Right cardiac atrium (tissue), 5 donors: Measurements from ENCODE around the gene NRXN2. TPM values are rescaled to one million over a fixed set of nuclear protein-coding genes. Genes with fewer than 3 reads are reported as not detected.
A peak's percentile ranks its signal among the peaks of the same experiment; 100 is the strongest.

Experiments used
- ATAC-seq, 2 donors: fragments of 200-7000 bp; cut with Tn5 transposase; one replicate each; pipeline versions ENCODE4 v1.8.0 to v1.9.1; 2020; ENCODE audit warnings: moderate library complexity in 2 of 2, mild to moderate bottlenecking in 1 of 2
- DNase-seq, 3 donors: peaks; one replicate each; pipeline ENCODE4 v3.0.0-alpha.2; 2020
- H3K27ac ChIP-seq: one replicate; pipeline ENCODE4 v1.5.1; 2013; ENCODE audit warnings: mild to moderate bottlenecking, low read length, control low read depth, moderate library complexity
- H3K27me3 ChIP-seq: one replicate; pipeline ENCODE4 v1.6.1; 2013; ENCODE audit not compliant: control insufficient read depth, insufficient read depth
- H3K4me1 ChIP-seq: one replicate; pipeline ENCODE4 v1.6.1; 2013; ENCODE audit warnings: low read length; ENCODE audit not compliant: control insufficient read depth, insufficient read depth
- H3K4me3 ChIP-seq: one replicate; pipeline ENCODE4 v1.5.1; 2013; ENCODE audit warnings: low read length, control low read depth
- H3K9me3 ChIP-seq: one replicate; pipeline ENCODE4 v1.6.1; 2013; ENCODE audit warnings: low read length; ENCODE audit not compliant: control insufficient read depth
- WGBS: extraction: QIAGEN DNeasy Blood & Tissue Kit; methylation state at CpG from one replicate; pipeline ENCODE4 v1.1.7; 2013; 5-methylcytosine and 5-hydroxymethylcytosine counted together
- intact Hi-C, 4 donors: fragments of 100-400 bp; cut with DNase I; formaldehyde crosslinking; loops; one replicate each; pipeline versions ENCODE4 v1.11.0 to v1.14.0; 2022 to 2023
- polyA plus RNA-seq: library from polyadenylated mRNA; stranded (reverse); fragments of 200-250 nt; gene quantifications from one replicate; pipeline ENCODE4 v1.2.3, GENCODE V29; 2013
- total RNA-seq, 4 donors: library from RNA; stranded (reverse); fragmentation: NEBNext Ultra II Directional; extraction: Animal tissue kit (Norgen Biotek cat#: 25700); gene quantifications; one replicate each; pipeline ENCODE4 v1.2.1, GENCODE V29; 2021
- donor health status: healthy with polysubstance abuse.
- donor health status: DM: no; HTN: yes; CAD: no.
- donor health status: DM: no; HTN: no; CAD: no.
- donor health status: DM: no; HTN: yes; CAD: no; lungs with severe emphysema.
- donor health status: DM: yes; HTN: yes; CAD: no.

The NRXN2 gene
- total and polyA plus RNA-seq, 5 donors = 2.1 to 5.7 (median 2.7) TPM

DNA sequence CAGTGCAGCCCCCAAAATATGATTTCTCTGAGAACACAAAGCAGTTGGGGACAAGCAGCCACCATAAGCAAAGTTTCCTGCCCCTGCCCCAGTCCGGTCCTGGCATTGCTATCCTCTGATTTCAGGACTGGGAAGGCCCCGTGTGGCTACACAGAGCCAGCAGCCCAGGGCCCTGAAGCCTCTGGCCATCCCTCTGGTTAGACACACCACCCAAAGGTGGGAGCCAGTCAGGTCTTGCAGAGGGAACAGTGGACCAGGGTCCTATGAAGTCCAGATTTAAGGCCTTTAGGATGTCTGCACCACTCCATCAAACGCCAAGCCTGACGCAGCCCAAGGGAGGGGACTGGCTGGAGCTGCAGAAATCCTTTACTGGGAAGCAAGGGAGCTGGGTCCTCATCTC is 68.6 kb downstream of the NRXN2 start:
- WGBS = 86% methylated on average over 4 of the region's 4 CpGs
- H3K4me3 ChIP-seq = no peak overlapping the region
- H3K27ac ChIP-seq = no peak overlapping the region
- no peaks in the 10 kb centered on the region for H3K9me3 ChIP-seq
- H3K4me1 ChIP-seq = no peaks in the 10 kb centered on the region
- no peaks in the 10 kb centered on the region for H3K27me3 ChIP-seq
- DNase-seq = peak in 1 of 3 donors; percentile 23
- no peak for ATAC-seq
- intact Hi-C loops = loop anchor here in 2 of 4 donors (5.0 kb wide), 2 partner anchors 102 to 207 kb away; no protein-coding TSS in a partner anchor

DNA sequence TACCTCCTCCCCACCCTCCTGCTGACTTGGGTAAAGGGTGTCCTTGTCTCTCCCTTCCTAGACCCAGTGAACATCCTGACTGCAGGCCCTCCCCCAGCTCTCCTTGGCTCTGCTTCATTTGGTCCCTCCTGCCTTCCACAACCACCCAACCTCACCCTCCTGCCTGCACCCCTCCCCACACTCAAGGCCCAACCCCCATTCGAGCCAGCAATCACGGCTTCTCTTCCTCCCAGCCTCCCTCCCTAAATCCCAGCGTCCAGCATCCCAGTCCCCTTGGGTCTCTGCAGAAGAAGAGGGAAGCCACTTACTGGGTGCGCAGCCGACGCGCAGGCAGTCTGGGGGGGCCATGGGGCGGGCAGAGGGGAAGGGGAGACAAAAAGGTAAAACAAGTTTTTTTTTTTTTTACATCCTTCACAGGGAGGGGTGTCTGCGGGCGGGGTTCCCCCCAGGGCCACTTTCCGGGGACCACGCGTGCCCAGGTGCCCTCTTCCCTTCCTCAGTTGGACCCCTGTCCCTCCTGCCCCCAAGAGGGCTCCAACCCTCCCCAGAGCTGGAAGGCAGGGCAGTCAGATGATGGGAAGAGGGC is 69.5 kb downstream of the NRXN2 start:
- no peaks in the 10 kb centered on the region for H3K27me3 ChIP-seq
- 48% methylated on average over 13 of the region's 13 CpGs for WGBS
- ATAC-seq (no peak), DNase-seq (no peak)
- H3K4me1 ChIP-seq = no peaks in the 10 kb centered on the region
- H3K4me3 ChIP-seq = no peak overlapping the region
- no peak overlapping the region for H3K27ac ChIP-seq
- no peaks in the 10 kb centered on the region for H3K9me3 ChIP-seq
- intact Hi-C loops = loop anchor here in 3 of 4 donors (2.0 to 5.0 kb wide), 3 partner anchors 101 to 206 kb away; no protein-coding TSS in a partner anchor

DNA sequence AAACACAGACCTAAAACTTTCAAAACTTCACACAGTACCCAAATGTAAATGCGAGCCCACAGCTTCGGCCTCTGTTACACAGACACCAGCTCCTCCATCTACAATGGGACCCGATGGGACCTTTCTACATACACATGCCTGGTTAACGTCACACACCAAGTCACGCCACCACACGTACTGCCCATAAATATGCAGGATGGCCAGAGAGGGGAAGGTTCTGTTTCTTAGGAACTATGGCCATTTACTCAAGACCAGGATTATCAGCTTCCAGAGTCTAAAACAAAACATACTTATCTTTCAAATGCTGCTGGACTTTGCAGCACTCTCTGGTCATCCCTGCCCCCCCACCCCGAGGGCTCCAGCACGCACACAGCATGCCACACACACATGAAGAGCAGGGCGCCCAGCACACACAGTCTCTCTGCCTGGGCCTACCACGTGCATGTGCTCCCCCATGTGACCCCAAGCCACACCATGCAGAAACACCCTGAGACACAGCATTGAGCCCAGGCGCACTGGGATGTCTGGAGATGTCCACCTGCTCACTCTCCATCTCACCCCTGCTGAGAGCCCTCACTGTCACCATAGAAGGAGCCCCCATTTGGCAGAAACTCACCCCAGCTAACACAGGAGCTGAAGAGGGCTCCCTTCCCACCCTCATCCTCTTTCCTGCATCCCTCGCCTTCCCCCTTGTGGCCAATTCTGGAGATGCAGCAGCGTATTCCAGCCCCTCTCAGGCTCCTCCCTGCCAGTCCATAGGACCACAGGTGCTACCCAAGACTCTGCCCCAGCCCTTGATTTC is 70.2 kb downstream of the NRXN2 start:
- WGBS = 52% methylated on average over 13 of the region's 13 CpGs

DNA sequence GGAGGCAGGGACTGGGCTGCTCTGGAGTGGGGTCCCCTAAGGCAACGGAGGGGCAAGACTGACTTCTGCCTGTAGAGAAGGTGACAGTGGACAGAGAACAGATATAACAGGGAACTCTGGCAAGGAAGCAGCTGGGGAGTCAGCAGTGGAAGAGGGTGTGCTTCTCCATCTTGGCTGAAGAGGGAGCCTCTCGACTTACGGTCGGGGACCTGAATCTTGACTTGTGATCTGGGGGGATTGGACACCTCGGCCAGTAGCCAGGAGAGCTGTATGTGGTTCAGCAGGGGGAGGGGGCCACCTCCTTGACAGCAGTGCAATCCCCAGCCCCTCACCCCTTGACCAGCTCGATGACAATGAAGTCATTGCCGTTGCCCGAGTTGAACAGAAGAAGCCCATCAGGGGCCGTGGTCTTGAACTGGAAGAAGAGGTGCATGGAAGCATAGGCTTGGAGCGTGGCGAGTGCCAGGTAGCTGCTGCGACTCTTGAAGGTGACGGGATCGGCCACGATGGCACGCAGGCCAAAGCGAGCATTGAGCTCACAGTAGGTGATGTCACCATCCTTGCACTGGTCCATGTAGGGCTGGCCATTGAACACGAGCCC is 72.0 kb downstream of the NRXN2 start:
- ATAC-seq (no peak), DNase-seq (no peak)
- no peak overlapping the region for H3K27ac ChIP-seq
- intact Hi-C loops = loop anchor here in 3 of 4 donors (2.0 to 5.0 kb wide), 3 partner anchors 99 to 204 kb away; no protein-coding TSS in a partner anchor
- H3K4me1 ChIP-seq = no peaks in the 10 kb centered on the region
- H3K9me3 ChIP-seq = no peaks in the 10 kb centered on the region
- no peaks in the 10 kb centered on the region for H3K27me3 ChIP-seq
- 64% methylated on average over 18 of the region's 18 CpGs for WGBS
- H3K4me3 ChIP-seq = no peak overlapping the region

More for the DNA sequence above, 70.2 kb downstream of the NRXN2 start:
- intact Hi-C loops = loop anchor here in 3 of 4 donors (2.0 to 5.0 kb wide), 3 partner anchors 100 to 205 kb away; no protein-coding TSS in a partner anchor
- no peak overlapping the region for H3K4me3 ChIP-seq
- no peaks in the 10 kb centered on the region for H3K9me3 ChIP-seq
- peak; percentile 72 to 77 for ATAC-seq
- no peaks in the 10 kb centered on the region for H3K27me3 ChIP-seq
- peak; percentile 75 to 92 (median 90) for DNase-seq
- H3K27ac ChIP-seq = no peak overlapping the region
- no peaks in the 10 kb centered on the region for H3K4me1 ChIP-seq

DNA sequence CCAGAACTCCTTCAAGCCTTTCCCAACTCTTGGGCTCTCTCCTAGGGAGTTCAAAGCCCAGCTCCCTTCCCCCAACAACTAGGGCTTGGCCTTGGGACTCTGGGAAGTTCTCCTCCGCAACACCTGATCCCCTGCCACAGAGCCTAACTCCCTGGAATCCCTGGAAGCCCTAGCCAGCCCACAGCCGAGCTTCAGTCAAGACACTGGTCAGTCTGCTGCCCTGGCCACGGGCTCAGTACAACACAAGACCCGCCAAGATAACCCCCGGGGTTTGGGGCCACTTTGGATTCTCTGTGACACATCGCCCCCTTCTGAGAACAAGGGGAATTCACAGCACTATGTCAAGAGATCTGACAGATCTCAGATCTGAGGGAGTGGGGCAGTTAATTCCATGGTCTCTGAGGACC is 73.7 kb downstream of the NRXN2 start:
- no peak overlapping the region for H3K27ac ChIP-seq
- H3K9me3 ChIP-seq = no peaks in the 10 kb centered on the region
- H3K4me3 ChIP-seq = no peak overlapping the region
- H3K27me3 ChIP-seq = no peaks in the 10 kb centered on the region
- H3K4me1 ChIP-seq = no peaks in the 10 kb centered on the region
- intact Hi-C loops = loop anchor here in 1 of 4 donors (10.0 kb wide), 1 partner anchor 194 kb away; no protein-coding TSS in a partner anchor
- DNase-seq (peak in 1 of 3 donors; percentile 73), ATAC-seq (peak in 1 of 2 donors; percentile 16)
- 23% methylated on average over 6 of the region's 6 CpGs for WGBS

DNA sequence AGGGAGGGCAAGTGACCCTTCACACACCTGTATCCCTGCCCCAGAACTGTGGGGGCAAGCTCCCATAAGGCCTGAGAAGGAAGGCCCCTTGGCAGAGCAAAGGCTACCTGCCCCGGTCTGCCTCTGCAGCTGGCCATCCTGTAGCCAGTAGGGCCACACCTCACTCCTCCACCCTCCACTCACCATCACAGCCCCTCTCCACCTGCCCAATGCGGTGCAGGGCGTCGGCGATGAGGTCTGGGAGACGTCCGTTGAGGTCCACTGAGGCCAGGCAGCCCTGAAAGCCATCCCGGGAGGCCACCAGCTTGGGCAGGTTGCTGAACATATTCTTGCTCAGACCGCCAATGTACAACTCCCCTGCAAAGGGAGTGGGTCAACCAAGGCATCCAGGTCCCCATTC is 74.4 kb downstream of the NRXN2 start:
- no peak overlapping the region for H3K27ac ChIP-seq
- ATAC-seq = no peak
- H3K4me3 ChIP-seq = no peak overlapping the region
- H3K9me3 ChIP-seq = no peaks in the 10 kb centered on the region
- no peak for DNase-seq
- H3K27me3 ChIP-seq = no peaks in the 10 kb centered on the region
- H3K4me1 ChIP-seq = no peaks in the 10 kb centered on the region
- intact Hi-C loops = loop anchor here in 1 of 4 donors (10.0 kb wide), 1 partner anchor 194 kb away; no protein-coding TSS in a partner anchor
- WGBS = 89% methylated on average over 9 of the region's 9 CpGs

DNA sequence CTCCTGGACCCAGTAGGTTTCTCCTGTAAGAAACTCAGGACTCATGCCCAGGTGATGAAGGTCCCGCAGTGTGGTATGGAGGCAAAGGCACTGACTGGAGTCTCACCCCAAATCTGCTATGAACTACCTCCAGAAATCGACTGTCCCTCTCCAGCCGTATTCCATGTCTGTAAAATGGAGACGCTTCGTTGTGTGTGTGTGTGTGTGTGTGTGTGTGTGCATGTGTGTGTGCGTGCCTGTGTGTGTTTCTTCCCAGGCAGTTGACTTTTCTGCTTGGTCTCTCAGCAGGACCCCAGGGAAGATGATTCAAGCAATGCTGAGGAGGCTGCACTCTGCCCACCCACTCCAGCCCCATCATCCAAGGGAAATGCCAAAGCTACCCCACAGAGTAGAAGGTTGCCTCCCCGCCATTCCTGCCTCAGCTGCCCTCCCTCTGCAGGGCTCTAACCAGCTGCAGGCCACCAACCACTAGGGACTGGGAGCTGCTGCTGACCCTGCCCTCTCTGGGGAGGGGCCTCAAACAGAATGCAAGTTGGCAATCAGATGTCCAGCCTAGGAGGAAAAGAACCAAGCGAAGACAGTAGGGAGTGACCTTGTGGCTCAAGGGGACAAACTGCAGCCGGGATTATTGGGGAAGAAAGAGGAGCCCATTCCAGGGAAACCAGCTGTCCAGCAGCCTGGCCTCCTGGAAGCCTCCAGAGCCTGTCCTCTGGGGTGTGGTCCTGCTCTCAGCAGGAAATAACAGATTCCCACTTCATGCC is 75.8 kb downstream of the NRXN2 start:
- H3K27me3 ChIP-seq = no peaks in the 10 kb centered on the region
- 55% methylated on average over 9 of the region's 9 CpGs for WGBS

DNA sequence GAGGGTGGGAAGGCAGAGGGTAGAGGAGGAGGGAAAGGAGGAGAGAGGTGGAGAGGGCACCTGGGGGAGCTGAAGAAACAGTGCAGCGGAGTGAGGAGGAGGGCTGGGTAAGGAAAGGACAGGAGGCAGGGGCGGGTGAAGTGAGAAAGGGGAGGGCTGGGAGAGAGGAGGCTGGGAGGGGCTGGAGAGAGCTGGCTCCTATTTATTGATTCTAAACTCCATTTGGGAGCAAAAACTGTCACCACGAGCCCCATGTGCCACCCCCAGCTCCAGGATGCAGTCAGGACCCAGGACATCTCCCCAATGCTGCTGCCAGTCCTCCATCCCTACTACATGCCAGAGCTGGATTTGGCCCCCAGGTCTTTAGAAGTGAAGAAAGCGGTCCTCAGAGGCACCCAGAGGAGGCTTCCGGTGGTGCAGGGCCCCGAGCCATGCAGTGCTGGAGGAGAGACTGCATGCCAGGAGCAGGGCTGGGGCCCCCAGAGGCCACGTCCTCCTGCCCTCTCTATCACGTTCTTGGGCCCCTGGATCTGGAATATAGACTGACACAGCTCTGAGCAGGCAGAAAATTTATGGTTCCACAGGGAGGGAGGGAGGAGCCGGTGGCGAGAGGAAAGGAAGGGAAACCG is 78.2 kb downstream of the NRXN2 start:
- Histone ChIP-seq H3K27me3 (no peaks in the 10 kb centered on the region), H3K27ac (no peak overlapping the region), H3K4me3 (no peak overlapping the region), H3K4me1 (peaks cover 3% of the 10 kb centered on the region), H3K9me3 (no peaks in the 10 kb centered on the region)
- DNase-seq (peak in 1 of 3 donors; percentile 47), ATAC-seq (no peak)
- intact Hi-C loops = loop anchor here in 1 of 4 donors (10.0 kb wide), 1 partner anchor 190 kb away; no protein-coding TSS in a partner anchor
- 34% methylated on average over 11 of the region's 11 CpGs for WGBS

More for the DNA sequence above, 75.8 kb downstream of the NRXN2 start:
- Histone ChIP-seq H3K27ac (no peak overlapping the region), H3K4me3 (no peak overlapping the region), H3K4me1 (peaks cover 3% of the 10 kb centered on the region), H3K9me3 (no peaks in the 10 kb centered on the region)
- no peak for DNase-seq
- intact Hi-C loops = loop anchor here in 1 of 4 donors (10.0 kb wide), 1 partner anchor 192 kb away; no protein-coding TSS in a partner anchor
- ATAC-seq = no peak

DNA sequence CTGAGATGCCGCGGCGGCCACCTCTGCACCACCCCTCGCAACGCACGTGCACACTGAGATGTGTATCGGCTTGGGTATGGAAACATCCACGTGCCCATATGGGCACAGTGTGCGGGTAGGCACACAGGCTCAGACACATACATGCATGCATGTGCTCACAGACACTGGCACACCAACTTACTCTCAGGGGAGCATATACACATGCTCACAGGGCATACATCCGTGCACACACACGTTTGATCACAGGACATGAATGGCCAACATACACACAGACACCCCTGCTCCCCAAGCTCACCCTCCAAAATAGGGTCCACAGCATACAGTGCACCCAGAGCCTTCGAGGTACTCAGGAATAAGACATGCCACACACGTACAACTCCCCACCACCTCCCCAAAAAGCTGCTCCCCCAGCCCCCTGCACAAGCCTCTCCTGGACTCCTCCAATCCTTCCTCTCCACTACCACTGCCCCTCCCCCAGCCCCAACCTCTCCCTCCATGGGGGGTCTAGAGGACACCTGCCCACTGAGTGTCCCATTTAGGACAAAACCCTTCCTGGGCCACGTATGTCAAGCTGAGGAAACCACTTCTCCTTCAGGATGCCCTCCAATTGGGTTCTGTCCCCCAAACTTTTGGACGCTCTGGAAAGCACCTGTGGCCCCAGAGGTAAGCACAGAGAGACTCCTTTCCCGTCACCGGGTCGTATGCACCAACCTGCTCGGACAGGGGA is 78.9 kb downstream of the NRXN2 start:
- ATAC-seq = peak in 1 of 2 donors; percentile 4
- Histone ChIP-seq H3K27me3 (no peaks in the 10 kb centered on the region), H3K9me3 (no peaks in the 10 kb centered on the region)

More for the DNA sequence above, 78.9 kb downstream of the NRXN2 start:
- WGBS = 20% methylated on average over 19 of the region's 19 CpGs
- Histone ChIP-seq H3K4me1 (peaks cover 3% of the 10 kb centered on the region), H3K4me3 (peak overlapping the region; percentile 40), H3K27ac (no peak overlapping the region)
- intact Hi-C loops = loop anchor here in 1 of 4 donors (10.0 kb wide), 1 partner anchor 189 kb away; no protein-coding TSS in a partner anchor
- peak in 1 of 3 donors; percentile 2 for DNase-seq
